ENCODE data around the gene LRG1. TPM values are rescaled to one million over a fixed set of nuclear protein-coding genes. Genes with fewer than 3 reads are reported as not detected.

Gene LRG1
- total and polyA plus RNA-seq, 9 of the 15 experiments (the other 6 are each of a cell fraction or from before 2014, with no cell fraction given) = 1.5 to 11.9 (median 8.7) TPM

DNA sequence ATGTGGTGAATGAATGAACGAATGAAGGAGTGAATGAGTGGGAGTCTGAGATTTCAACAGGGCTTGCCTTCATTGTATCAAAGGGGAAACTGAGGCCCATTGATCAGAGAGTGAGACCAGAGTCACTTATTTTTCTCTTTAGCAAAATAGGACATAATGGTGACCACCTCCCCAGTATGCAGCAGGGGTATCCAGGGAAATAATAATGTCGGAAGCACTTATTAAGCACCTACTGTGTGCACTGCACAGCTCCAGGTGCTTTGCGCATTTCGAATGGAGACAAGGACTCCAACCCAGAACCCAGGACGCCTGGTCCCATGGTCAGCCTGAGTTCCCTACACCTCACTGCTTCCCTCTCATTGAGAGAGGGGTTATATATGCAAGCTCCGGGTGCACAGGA lies 46.4 kb upstream of the LRG1 start (continued):
- TF ChIP-seq, protein P1, sequence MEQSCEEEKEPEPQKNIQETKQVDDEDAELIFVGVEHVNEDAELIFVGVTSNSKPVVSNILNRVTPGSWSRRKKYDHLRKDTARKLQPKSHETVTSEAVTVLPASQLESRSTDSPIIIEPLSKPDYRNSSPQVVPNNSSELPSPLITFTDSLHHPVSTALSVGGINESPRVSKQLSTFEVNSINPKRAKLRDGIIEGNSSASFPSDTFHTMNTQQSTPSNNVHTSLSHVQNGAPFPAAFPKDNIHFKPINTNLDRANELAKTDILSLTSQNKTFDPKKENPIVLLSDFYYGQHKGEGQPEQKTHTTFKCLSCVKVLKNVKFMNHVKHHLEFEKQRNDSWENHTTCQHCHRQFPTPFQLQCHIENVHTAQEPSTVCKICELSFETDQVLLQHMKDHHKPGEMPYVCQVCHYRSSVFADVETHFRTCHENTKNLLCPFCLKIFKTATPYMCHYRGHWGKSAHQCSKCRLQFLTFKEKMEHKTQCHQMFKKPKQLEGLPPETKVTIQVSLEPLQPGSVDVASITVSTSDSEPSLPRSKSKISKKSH (CRISPR knock-in tag; IDR thresholded peaks at IDR 0.05) = no peak
- TF ChIP-seq, protein P2, sequence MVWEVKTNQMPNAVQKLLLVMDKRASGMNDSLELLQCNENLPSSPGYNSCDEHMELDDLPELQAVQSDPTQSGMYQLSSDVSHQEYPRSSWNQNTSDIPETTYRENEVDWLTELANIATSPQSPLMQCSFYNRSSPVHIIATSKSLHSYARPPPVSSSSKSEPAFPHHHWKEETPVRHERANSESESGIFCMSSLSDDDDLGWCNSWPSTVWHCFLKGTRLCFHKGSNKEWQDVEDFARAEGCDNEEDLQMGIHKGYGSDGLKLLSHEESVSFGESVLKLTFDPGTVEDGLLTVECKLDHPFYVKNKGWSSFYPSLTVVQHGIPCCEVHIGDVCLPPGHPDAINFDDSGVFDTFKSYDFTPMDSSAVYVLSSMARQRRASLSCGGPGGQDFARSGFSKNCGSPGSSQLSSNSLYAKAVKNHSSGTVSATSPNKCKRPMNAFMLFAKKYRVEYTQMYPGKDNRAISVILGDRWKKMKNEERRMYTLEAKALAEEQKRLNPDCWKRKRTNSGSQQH (CRISPR knock-in tag; IDR thresholded peaks at IDR 0.05) = no peak
- TF ChIP-seq SIX5 (IDR thresholded peaks at IDR 0.05; ENCODE audit: borderline replicate concordance in 1 of 2, insufficient read depth in 1 of 2, low read depth in 1 of 2, low read length in 2 of 2) (no peak), ZKSCAN1 (IDR thresholded peaks at IDR 0.05; ENCODE audit: low read depth, low read length) (peak; percentile 49; the same call in 1 of the 2 replicates), KAT8 (IDR thresholded peaks at IDR 0.05; ENCODE audit: low read depth) (no peak), NFIX (CRISPR knock-in tag; IDR thresholded peaks at IDR 0.05; ENCODE audit: low read depth) (no peak), CREBBP (IDR thresholded peaks at IDR 0.05; ENCODE audit: low read depth, low read length) (no peak)
- TF ChIP-seq, protein P3, sequence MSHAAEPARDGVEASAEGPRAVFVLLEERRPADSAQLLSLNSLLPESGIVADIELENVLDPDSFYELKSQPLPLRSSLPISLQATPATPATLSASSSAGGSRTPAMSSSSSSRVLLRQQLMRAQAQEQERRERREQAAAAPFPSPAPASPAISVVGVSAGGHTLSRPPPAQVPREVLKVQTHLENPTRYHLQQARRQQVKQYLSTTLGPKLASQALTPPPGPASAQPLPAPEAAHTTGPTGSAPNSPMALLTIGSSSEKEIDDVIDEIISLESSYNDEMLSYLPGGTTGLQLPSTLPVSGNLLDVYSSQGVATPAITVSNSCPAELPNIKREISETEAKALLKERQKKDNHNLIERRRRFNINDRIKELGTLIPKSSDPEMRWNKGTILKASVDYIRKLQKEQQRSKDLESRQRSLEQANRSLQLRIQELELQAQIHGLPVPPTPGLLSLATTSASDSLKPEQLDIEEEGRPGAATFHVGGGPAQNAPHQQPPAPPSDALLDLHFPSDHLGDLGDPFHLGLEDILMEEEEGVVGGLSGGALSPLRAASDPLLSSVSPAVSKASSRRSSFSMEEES (CRISPR knock-in tag; IDR thresholded peaks at IDR 0.05) = no peak
- TF ChIP-seq, protein P4, sequence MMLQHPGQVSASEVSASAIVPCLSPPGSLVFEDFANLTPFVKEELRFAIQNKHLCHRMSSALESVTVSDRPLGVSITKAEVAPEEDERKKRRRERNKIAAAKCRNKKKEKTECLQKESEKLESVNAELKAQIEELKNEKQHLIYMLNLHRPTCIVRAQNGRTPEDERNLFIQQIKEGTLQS (IDR thresholded peaks at IDR 0.05) = no peak
- TF ChIP-seq, protein P4 (CRISPR knock-in tag; conservative IDR thresholded peaks at IDR 0.05) = no peak
